Small intestine (tissue), 7 donors: ENCODE data around the gene CDC42EP3. TPM values are rescaled to one million over a fixed set of nuclear protein-coding genes. Genes with fewer than 3 reads are reported as not detected.

ENCODE experiments used
- DNase-seq, 2 donors: peaks; one replicate each; pipeline versions ENCODE4 v3.0.0 to v3.0.0-alpha.2; 2013
- FAIRE-seq: peaks from 2 replicates; lab custom pipeline; 2012; peaks lifted over from hg19 to GRCh38; lab: Jason Lieb, UNC
- H3K27ac ChIP-seq, 3 donors: one replicate each; pipeline ENCODE4 v1.5.1; 2013; ENCODE audit warnings: low read length in 2 of 3, mild to moderate bottlenecking in 2 of 3, control low read depth in 1 of 3, inconsistent platforms in 1 of 3, low read depth in 1 of 3, moderate library complexity in 1 of 3
- H3K27me3 ChIP-seq, 3 donors: one replicate each; pipeline ENCODE4 v1.6.1; 2013; ENCODE audit warnings: low read length in 3 of 3, inconsistent platforms in 1 of 3; ENCODE audit not compliant: control insufficient read depth in 3 of 3, insufficient read depth in 3 of 3
- H3K36me3 ChIP-seq, 3 donors: one replicate each; pipeline ENCODE4 v1.6.1; 2013; ENCODE audit warnings: low read length in 3 of 3, inconsistent platforms in 1 of 3, low read depth in 1 of 3, mild to moderate bottlenecking in 1 of 3, moderate library complexity in 1 of 3; ENCODE audit not compliant: control insufficient read depth in 3 of 3, insufficient read depth in 2 of 3
- H3K4me1 ChIP-seq, 3 donors: one replicate each; pipeline ENCODE4 v1.6.1; 2013; ENCODE audit warnings: low read length in 2 of 3, inconsistent platforms in 1 of 3, low read depth in 1 of 3, mild to moderate bottlenecking in 1 of 3, moderate library complexity in 1 of 3; ENCODE audit not compliant: control insufficient read depth in 3 of 3, insufficient read depth in 2 of 3
- H3K4me3 ChIP-seq, 3 donors: one replicate each; pipeline ENCODE4 v1.5.1; 2013; ENCODE audit warnings: low read length in 3 of 3, control low read depth in 1 of 3, inconsistent platforms in 1 of 3, low read depth in 1 of 3, mild to moderate bottlenecking in 1 of 3, moderate library complexity in 1 of 3
- H3K9me3 ChIP-seq, 2 donors: one replicate each; pipeline ENCODE4 v1.6.1; 2013; ENCODE audit warnings: low read depth in 1 of 2, low read length in 1 of 2; ENCODE audit not compliant: control insufficient read depth in 2 of 2, insufficient read depth in 1 of 2
- WGBS, 3 donors: extraction: QIAGEN DNeasy Blood & Tissue Kit; methylation state at CpG; one replicate each; pipeline ENCODE4 v1.1.7; 2013; 5-methylcytosine and 5-hydroxymethylcytosine counted together
- polyA plus RNA-seq, 4 donors: library from polyadenylated mRNA; stranded (reverse) in 3 of 4; unstranded in 1 of 4; fragments of 200-250 nt in 3 of 4; fragments of 120-200 nt in 1 of 4; gene quantifications; one replicate each; pipeline versions ENCODE4 v1.2.1 to v1.2.3, GENCODE V29; 2013
- donor health status: healthy with polysubstance abuse.
- donor health status: control.
- donor health status: control.
- donor health status: Bipolar disorder and iron deficiency.
- donor health status: healthy.

Gene CDC42EP3
- polyA plus RNA-seq, 4 donors = 1.1 to 10.6 (median 5.2) TPM

DNA sequence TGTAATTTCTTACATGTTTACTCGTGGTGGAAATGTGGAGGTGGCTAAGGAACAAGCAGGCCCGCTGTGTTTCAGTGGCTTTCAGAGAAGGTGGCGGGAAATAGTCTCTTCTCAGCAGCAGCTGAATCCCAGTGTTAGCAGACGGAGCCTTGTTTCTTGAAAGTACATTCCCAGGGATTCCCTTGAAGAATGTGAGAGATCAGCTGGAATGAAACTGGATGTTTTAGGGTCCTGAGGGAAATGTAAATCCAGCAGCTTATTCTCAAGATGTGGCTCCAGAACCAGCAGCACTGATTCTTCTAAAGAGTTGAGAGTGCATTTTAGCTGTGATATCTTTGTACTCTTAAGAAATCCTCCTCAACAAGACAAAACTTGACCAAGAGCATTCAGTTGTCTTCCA is 59.1 kb downstream of the CDC42EP3 start:
- H3K27me3 ChIP-seq = peaks cover 0 to 1% (median 0%) of the 10 kb centered on the region in 3 donors
- 84 to 86% (median 84%) methylated on average over 4 of the region's 4 CpGs for WGBS, 3 donors
- DNase-seq (no peak), FAIRE-seq (no peak)
- H3K27ac ChIP-seq = no peak overlapping the region
- no peak overlapping the region for H3K4me3 ChIP-seq
- no peaks in the 10 kb centered on the region for H3K36me3 ChIP-seq
- no peaks in the 10 kb centered on the region for H3K9me3 ChIP-seq
- no peaks in the 10 kb centered on the region for H3K4me1 ChIP-seq

DNA sequence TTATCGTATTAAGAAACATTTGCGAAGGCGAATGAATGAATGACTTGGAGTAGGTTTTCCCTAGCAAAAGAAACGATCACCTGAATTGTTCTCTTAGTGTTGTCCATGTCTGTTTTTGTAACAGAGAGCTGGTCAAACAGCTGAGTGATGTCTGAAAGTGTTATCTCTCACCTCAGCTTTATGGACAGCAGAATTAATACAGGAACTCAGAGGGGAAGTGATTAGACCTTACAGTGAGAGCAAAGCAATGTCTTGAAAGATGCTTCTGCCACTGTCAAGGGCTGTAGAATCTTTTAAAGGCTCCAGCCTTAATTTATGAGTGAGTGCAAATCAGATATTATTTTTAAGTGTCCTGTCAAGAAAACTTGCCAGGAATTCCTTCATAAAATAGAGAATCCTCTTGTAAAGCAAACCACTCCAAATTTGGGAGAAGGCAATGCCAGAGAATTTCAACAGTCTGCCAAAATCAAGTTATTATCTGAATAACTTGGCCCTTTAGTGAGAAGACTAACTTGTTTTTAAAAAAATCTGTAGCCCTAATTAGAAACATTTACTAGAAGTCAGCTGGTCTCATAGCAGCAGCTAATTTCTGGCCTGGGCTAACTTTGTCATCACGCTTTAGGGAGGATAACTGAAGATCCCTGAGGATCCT is 60.7 kb downstream of the CDC42EP3 start:
- Histone ChIP-seq H3K4me3 (no peak overlapping the region), H3K36me3 (no peaks in the 10 kb centered on the region), H3K27me3 (peaks cover 0 to 1% (median 0%) of the 10 kb centered on the region in 3 donors), H3K9me3 (peaks cover 0 to 3% of the 10 kb centered on the region in 2 donors), H3K27ac (no peak overlapping the region), H3K4me1 (no peaks in the 10 kb centered on the region)
- 82 to 90% (median 87%) methylated on average over 5 of the region's 5 CpGs for WGBS, 3 donors
- DNase-seq = no peak
- no peak for FAIRE-seq

DNA sequence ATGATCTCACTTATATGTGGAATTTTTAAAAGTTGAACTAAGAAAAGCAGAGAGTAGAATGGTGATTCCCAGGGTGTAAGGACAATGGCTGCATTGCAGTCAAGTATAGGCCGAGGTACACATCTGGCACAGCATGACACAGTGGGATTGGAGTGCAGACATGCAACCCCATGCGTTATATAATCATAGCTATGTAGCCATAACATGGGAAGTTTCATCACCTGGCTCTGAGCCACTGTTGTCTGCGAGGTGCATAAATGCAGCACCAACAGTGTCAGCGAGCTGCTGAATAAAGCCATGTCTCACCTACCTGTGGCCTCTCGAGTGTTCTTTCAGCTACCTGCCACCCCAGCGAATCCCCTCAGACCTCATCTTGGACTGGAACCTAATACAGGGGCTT is 61.7 kb downstream of the CDC42EP3 start:
- WGBS, 3 donors = 81 to 91% (median 82%) methylated on average over 6 of the region's 6 CpGs
- H3K4me3 ChIP-seq = no peak overlapping the region
- no peak for FAIRE-seq

DNA sequence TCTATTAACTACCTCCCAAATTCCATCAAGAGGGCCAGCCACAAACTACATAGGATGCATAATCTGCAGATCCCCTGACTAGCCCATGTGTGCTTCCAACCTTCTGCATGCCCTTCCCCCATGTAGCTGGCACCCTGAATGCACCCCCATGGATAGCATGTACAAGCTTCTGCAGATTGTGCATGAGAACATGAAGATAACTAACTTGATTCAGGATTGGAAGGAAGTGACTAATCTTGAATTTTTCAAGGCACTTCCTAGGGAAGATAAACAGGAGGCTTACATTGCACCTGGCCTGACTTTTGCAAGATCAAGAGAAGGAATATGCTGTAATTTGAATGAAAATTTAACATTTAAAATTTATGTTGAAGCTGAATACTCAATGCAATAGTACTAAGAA is 66.7 kb downstream of the CDC42EP3 start:
- FAIRE-seq (no peak), DNase-seq (no peak)
- H3K9me3 ChIP-seq = peaks cover 0 to 3% of the 10 kb centered on the region in 2 donors
- H3K4me3 ChIP-seq = no peak overlapping the region
- H3K27me3 ChIP-seq = no peaks in the 10 kb centered on the region
- no peaks in the 10 kb centered on the region for H3K36me3 ChIP-seq
- no peaks in the 10 kb centered on the region for H3K4me1 ChIP-seq
- H3K27ac ChIP-seq = no peak overlapping the region

More for the DNA sequence above, 61.7 kb downstream of the CDC42EP3 start:
- Histone ChIP-seq H3K4me1 (no peaks in the 10 kb centered on the region), H3K27ac (no peak overlapping the region), H3K9me3 (peaks cover 0 to 3% of the 10 kb centered on the region in 2 donors), H3K36me3 (no peaks in the 10 kb centered on the region), H3K27me3 (peaks cover 0 to 1% (median 0%) of the 10 kb centered on the region in 3 donors)
- no peak for DNase-seq

DNA sequence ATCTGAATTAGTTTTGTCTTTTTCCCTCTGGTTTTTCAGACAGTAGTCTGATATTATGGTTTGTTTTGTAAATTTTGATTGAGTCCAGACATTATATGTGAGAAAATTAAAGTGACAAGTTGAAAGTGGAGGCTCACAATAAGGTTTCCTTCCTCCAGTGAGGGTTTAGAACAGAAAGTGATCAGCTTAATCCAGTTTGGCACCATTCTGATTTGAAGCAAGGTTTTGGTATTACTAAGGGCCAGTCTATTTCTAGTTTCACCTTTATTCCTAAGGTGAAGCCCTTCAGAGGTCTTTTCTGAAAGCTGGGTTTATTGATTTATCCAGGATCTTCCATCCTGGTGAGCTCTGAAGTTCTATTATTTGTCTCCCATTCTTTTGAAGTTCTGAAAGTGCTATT is 68.7 kb downstream of the CDC42EP3 start:
- Histone ChIP-seq H3K27ac (no peak overlapping the region), H3K4me3 (no peak overlapping the region), H3K36me3 (no peaks in the 10 kb centered on the region), H3K9me3 (peaks cover 0 to 3% of the 10 kb centered on the region in 2 donors), H3K4me1 (no peaks in the 10 kb centered on the region), H3K27me3 (no peaks in the 10 kb centered on the region)
- DNase-seq (no peak), FAIRE-seq (no peak)

DNA sequence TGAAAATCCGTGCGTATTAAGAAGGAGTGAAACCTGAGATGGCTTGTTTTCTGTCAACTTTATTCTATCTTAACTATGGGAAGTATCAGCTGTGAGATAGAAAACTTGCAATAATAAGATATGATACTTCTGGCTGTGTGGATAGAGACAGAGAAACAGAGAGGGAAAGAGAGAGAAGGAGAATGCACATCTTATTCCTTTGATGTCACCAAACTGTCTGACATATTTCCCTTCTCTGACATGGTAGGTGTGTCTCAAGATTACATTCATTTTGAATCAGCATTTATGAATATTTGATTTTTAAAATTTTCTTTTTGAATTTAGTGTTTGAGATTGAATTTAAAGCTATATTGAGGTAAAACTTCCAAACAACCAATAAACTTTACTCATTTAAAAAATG is 69.4 kb downstream of the CDC42EP3 start:
- FAIRE-seq (no peak), DNase-seq (no peak)
- peaks cover 0 to 3% of the 10 kb centered on the region in 2 donors for H3K9me3 ChIP-seq
- no peaks in the 10 kb centered on the region for H3K36me3 ChIP-seq
- no peak overlapping the region for H3K27ac ChIP-seq
- H3K4me3 ChIP-seq = no peak overlapping the region
- no peaks in the 10 kb centered on the region for H3K4me1 ChIP-seq
- no peaks in the 10 kb centered on the region for H3K27me3 ChIP-seq
- WGBS, 3 donors = 74 to 79% (median 76%) methylated on average over 2 of the region's 2 CpGs

DNA sequence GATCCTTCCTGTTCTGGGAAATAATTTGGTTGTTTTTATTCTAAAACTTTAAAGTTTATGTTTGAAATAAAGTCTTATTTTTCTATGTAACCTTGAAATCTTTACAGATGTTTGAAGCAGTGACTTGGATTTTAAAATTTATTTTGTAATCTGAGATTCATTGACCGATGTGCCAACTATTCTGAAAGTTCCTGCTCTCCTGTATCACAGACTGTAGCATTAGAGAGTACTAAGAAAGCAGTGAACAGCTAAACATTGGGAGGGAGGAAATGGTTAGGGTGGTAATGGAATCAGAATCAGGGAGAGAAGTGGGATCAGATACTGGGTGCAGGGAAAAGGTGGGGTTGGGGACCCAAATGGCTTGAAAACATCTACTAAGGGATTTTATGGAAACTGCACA is 69.9 kb downstream of the CDC42EP3 start:
- no peaks in the 10 kb centered on the region for H3K4me1 ChIP-seq
- H3K4me3 ChIP-seq = no peak overlapping the region
- peaks cover 0 to 3% of the 10 kb centered on the region in 2 donors for H3K9me3 ChIP-seq
- no peaks in the 10 kb centered on the region for H3K36me3 ChIP-seq
- no peaks in the 10 kb centered on the region for H3K27me3 ChIP-seq
- 77 to 83% (median 81%) methylated on average over 1 of the region's 1 CpG for WGBS, 3 donors
- no peak for DNase-seq
- H3K27ac ChIP-seq = no peak overlapping the region
- no peak for FAIRE-seq

DNA sequence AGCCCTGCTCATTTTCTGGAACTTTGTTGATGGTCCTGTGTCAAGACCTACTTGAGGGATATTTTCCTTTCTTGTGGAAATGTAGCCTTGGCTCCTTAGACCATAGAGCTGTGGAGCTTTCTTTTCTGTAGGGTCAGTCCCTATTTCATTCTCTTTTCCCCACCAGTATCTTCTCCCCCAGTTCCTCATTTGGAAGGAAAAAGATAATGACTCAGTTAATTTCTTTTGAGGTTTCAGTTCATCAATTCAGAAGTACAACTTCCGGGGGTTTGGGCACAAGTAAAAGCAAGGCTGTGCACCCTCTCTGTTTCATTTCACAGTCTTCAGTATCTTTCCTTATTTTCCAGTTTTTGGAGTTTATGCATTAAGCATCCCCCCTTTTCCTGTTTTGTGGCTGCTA is 70.7 kb downstream of the CDC42EP3 start:
- H3K4me1 ChIP-seq = no peaks in the 10 kb centered on the region
- DNase-seq (no peak), FAIRE-seq (no peak)
- H3K27me3 ChIP-seq = no peaks in the 10 kb centered on the region
- H3K36me3 ChIP-seq = no peaks in the 10 kb centered on the region
- no peak overlapping the region for H3K27ac ChIP-seq
- WGBS, 3 donors = 56 to 64% (median 63%) methylated on average over 1 of the region's 1 CpG
- H3K4me3 ChIP-seq = no peak overlapping the region
- H3K9me3 ChIP-seq = no peaks in the 10 kb centered on the region
